Cardiac muscle cell (in vitro differentiated cells and primary cell): ENCODE data around the gene CDNF. TPM values are rescaled to one million over a fixed set of nuclear protein-coding genes. Genes with fewer than 3 reads are reported as not detected.

Experiments
- DNase-seq, 2 donors: peaks; one replicate each; pipeline versions ENCODE4 v3.0.0 to v3.0.0-alpha.2; 2010 to 2017; ENCODE audit warnings: low read depth in 1 of 2, low spot score in 1 of 2
- H3K27ac ChIP-seq: fragments of 200-600 bp; sonication (generic); 2 replicates; pipeline ENCODE4 v1.5.1; 2016
- H3K27me3 ChIP-seq: fragments of 200-600 bp; sonication (generic); 2 replicates; pipeline ENCODE4 v1.6.0; 2016; ENCODE audit warnings: control low read depth
- H3K36me3 ChIP-seq: fragments of 200-600 bp; sonication (generic); 2 replicates; pipeline ENCODE4 v1.5.1; 2016; ENCODE audit warnings: control low read depth
- H3K4me1 ChIP-seq: fragments of 200-600 bp; sonication (generic); 2 replicates; pipeline ENCODE4 v1.8.1; 2017; ENCODE audit warnings: low read depth, mild to moderate bottlenecking, mixed run types
- H3K4me3 ChIP-seq: fragments of 200-600 bp; sonication (generic); 2 replicates; pipeline ENCODE4 v1.5.1; 2016; ENCODE audit warnings: mild to moderate bottlenecking
- H3K9me3 ChIP-seq: fragments of 200-600 bp; sonication (generic); 2 replicates; pipeline ENCODE4 v1.5.1; 2017; ENCODE audit warnings: low read depth, mild to moderate bottlenecking, control low read depth
- polyA plus RNA-seq: library from polyadenylated mRNA; unstranded; fragments of >200 nt; fragmentation: Nextera tagmentation; extraction: Ambion mirVana; gene quantifications from 2 replicates; pipeline ENCODE4 v1.2.1, GENCODE V29; 2016
- total RNA-seq: library from RNA; depleted of rRNA; stranded (reverse); fragments of >200 nt; gene quantifications from 2 replicates; pipeline ENCODE4 v1.2.3, GENCODE V29; 2016
- TF ChIP-seq, protein P1 (sequence below): IDR thresholded peaks from 2 replicates; pipeline ENCODE4 v1.5.1; 2012; ENCODE audit warnings: low read depth, mild to moderate bottlenecking, low read length

CDNF gene
- total and polyA plus RNA-seq, 2 experiments from 2014 or later: 1.4 to 4.1 TPM

DNA sequence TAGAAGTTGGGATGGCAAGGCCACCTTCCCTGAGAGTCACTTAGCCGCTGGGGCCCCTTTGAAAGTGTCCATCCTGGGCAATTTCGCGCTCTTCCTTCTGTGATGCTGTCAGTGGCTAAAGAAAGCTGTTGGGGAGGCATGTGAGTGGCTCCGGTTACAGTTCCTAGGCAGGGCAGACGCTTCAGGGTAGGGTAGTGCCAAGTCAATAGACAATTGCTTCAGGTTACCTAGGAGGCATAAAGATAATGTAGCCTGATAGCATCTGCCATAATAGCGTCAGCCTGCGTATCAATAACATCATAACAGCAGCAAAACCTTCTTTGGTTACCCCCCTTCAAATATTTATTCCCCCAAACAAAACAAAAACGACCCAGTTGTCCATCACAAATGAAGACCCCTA lies 63.0 kb downstream of the CDNF start, which contains the start of gene FAM107B:
Gene FAM107B, minus strand, starts transcription at position 101 of the 400 bp plus-strand sequence. CDS start 234 bp downstream, outside the sequence.
- no peak within 1 kb of the TSS for H3K4me3 ChIP-seq
- TF ChIP-seq, protein P1, sequence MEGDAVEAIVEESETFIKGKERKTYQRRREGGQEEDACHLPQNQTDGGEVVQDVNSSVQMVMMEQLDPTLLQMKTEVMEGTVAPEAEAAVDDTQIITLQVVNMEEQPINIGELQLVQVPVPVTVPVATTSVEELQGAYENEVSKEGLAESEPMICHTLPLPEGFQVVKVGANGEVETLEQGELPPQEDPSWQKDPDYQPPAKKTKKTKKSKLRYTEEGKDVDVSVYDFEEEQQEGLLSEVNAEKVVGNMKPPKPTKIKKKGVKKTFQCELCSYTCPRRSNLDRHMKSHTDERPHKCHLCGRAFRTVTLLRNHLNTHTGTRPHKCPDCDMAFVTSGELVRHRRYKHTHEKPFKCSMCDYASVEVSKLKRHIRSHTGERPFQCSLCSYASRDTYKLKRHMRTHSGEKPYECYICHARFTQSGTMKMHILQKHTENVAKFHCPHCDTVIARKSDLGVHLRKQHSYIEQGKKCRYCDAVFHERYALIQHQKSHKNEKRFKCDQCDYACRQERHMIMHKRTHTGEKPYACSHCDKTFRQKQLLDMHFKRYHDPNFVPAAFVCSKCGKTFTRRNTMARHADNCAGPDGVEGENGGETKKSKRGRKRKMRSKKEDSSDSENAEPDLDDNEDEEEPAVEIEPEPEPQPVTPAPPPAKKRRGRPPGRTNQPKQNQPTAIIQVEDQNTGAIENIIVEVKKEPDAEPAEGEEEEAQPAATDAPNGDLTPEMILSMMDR: no peak
- H3K27me3 ChIP-seq: no peaks in the 10 kb centered on the region
- DNase-seq: no peak
- no peaks in the 10 kb centered on the region for H3K9me3 ChIP-seq
- H3K4me1 ChIP-seq: no peaks in the 10 kb centered on the region
- no peak within 1 kb of the TSS for H3K27ac ChIP-seq
- H3K36me3 ChIP-seq: no peaks in the 10 kb centered on the region

DNA sequence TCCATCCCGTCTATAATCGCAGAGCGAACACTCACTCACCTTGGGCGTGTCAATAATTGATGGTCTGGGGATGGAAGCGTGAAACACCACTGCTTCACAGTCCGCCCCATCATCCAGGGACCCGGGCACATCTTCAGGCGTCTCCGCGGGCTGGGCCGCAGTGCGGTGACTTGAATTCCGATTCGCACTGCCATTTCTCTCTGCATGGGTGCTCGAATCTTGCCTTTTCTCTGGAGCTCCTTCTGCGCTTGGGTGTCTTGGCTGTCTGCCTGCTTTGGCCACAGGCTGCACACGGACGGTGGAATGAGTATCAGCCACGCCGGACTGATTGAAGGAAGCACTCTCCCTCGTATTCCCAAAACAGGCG lies 63.6 kb downstream of the CDNF start:
- Histone ChIP-seq H3K4me1 (no peaks in the 10 kb centered on the region), H3K4me3 (no peak overlapping the region), H3K36me3 (no peaks in the 10 kb centered on the region), H3K9me3 (no peaks in the 10 kb centered on the region), H3K27ac (no peak overlapping the region), H3K27me3 (no peaks in the 10 kb centered on the region)
- no peak for DNase-seq
- TF ChIP-seq, protein P1: no peak

DNA sequence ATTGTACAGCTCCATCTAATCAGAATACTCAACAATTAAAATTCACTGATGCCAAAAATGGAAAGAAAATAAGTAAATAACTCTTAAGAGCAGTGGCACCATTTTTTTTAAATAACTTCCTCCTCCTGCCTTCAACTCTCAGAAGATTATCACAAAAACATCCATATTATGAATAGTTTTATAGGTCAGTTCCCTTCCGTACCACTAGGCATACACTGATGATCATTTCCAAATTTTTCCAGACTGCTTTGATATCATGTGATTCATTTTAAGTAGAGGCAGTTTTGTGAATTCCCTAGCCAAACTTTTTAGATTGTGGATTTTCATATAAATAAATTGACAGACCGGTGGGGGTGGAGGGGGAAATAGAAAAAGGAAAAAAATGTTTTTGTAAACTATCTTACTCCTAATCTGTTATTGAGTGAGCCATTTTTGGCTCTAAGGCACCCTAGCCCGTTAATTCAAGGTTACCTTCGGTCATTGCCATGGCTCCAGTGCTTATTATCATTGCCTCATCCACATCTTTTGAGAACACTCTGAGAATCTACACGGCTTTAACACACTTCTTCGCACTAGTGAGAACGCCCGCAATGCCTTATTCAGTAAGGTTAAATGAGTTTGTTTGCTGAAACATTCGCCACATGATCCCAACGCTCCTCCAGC lies 64.2 kb downstream of the CDNF start:
- Histone ChIP-seq H3K9me3 (no peaks in the 10 kb centered on the region), H3K4me1 (no peaks in the 10 kb centered on the region), H3K27ac (no peak overlapping the region), H3K27me3 (no peaks in the 10 kb centered on the region), H3K4me3 (no peak overlapping the region), H3K36me3 (no peaks in the 10 kb centered on the region)
- DNase-seq: no peak
- TF ChIP-seq, protein P1: peak; percentile 4

DNA sequence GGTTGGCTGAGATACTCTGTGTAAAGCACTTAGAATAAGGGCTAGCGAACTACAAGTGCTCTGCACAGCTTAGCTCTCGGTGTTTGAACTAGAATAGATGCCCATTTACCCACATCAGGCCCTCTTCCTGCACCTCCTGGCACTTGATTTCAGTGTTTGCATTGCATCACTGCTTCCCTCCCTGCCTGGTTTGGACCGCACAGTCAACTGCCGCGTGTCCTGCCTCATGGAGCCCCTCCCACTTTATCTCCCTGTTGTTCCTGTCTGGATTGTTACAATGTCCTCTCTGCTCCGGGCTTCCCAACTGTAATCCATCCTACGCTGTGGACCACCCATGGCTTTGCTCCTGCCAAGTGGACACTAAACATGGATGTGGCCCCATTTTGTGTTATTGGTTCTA lies 65.4 kb downstream of the CDNF start:
- H3K9me3 ChIP-seq: no peaks in the 10 kb centered on the region
- H3K27me3 ChIP-seq: no peaks in the 10 kb centered on the region
- TF ChIP-seq, protein P1: no peak
- no peak overlapping the region for H3K4me3 ChIP-seq
- no peaks in the 10 kb centered on the region for H3K4me1 ChIP-seq
- no peaks in the 10 kb centered on the region for H3K36me3 ChIP-seq
- DNase-seq: peak in 1 of 2 donors; percentile 43
- H3K27ac ChIP-seq: no peak overlapping the region

DNA sequence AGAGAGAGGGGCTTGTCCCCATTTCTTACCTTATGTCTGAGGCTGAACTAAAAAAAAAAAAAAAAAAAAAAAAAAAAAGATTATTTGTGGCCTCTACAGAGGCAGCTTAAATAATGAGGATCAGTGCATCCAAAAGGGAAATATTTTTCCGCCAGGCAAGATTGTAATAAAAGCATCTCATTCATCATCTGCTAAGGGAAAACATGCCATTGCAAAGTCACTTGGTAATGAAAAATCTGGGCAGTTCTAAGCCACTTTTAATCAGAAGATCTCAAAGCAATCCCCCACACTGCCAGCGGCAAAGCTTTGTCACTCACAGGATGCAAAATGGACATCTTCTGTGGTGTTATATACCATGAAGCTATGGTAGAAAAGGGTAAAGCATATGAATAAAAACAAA lies 66.9 kb downstream of the CDNF start:
- no peaks in the 10 kb centered on the region for H3K4me1 ChIP-seq
- no peak overlapping the region for H3K4me3 ChIP-seq
- TF ChIP-seq, protein P1: no peak
- no peaks in the 10 kb centered on the region for H3K9me3 ChIP-seq
- DNase-seq: no peak
- no peaks in the 10 kb centered on the region for H3K36me3 ChIP-seq
- H3K27ac ChIP-seq: no peak overlapping the region
- H3K27me3 ChIP-seq: no peaks in the 10 kb centered on the region

Other genes with a start within 250 kb of the CDNF start
- 6.0 TPM in 2 replicates for gene FAM107B, start 63.1 kb downstream of the CDNF start, total RNA-seq
- 9.6 and 12.8 TPM in 2 replicates for gene FAM107B, start 63.1 kb downstream of the CDNF start, polyA plus RNA-seq
- 14.0 and 14.2 TPM in 2 replicates for gene HSPA14, start 269 bp upstream of the CDNF start, total RNA-seq
- gene HSPA14, start 269 bp upstream of the CDNF start, polyA plus RNA-seq: 19.3 and 22.3 TPM in 2 replicates
- 16.0 and 16.7 TPM in 2 replicates for gene MSANTD7, start 269 bp upstream of the CDNF start, total RNA-seq
- gene MSANTD7, start 269 bp upstream of the CDNF start, polyA plus RNA-seq: 8.0 and 10.1 TPM in 2 replicates
- gene SUV39H2, start 40.8 kb upstream of the CDNF start, total RNA-seq: 6.9 and 10.6 TPM in 2 replicates
- gene SUV39H2, start 40.8 kb upstream of the CDNF start, polyA plus RNA-seq: 12.4 and 20.4 TPM in 2 replicates
- gene DCLRE1C, start 116.1 kb upstream of the CDNF start, total RNA-seq: 7.6 and 8.2 TPM in 2 replicates
- gene DCLRE1C, start 116.1 kb upstream of the CDNF start, polyA plus RNA-seq: 14.8 and 16.6 TPM in 2 replicates
- 1.2 TPM in 1 of 2 replicates, not detected in the other for gene MEIG1, start 121.4 kb upstream of the CDNF start, total RNA-seq
- 3.0 and 4.2 TPM in 2 replicates for gene MEIG1, start 121.4 kb upstream of the CDNF start, polyA plus RNA-seq
- gene OLAH, start 205.9 kb upstream of the CDNF start, total RNA-seq: not detected in 2 replicates
- gene OLAH, start 205.9 kb upstream of the CDNF start, polyA plus RNA-seq: not detected in 2 replicates